ENCODE data around the gene CDHR3. TPM values are rescaled to one million over a fixed set of nuclear protein-coding genes. Genes with fewer than 3 reads are reported as not detected.

The CDHR3 gene
- total RNA-seq, 1 donor from 2014 or later = 5.7 TPM

- Histone ChIP-seq H3K9me3 (no peaks in the 10 kb centered on the region), H3K27me3 (no peaks in the 10 kb centered on the region), H3K27ac (no peak overlapping the region), H3K4me3 (no peak overlapping the region), H3K36me3 (no peaks in the 10 kb centered on the region), H3K4me1 (no peaks in the 10 kb centered on the region)
- intact Hi-C loops (cut with DNase I) = no loop called here
- TF ChIP-seq CTCF (IDR thresholded peaks at IDR 0.05) = no peak
- DNase-seq (ENCODE audit: low spot score in 2 of 2) = no peak
Observed at GRCh38 chr7:106010866-106011265, 47.8 kb downstream of the CDHR3 start.

- intact Hi-C loops (cut with DNase I) = no loop called here
- Histone ChIP-seq H3K4me1 (no peaks in the 10 kb centered on the region), H3K4me3 (no peak overlapping the region), H3K27ac (no peak overlapping the region), H3K36me3 (no peaks in the 10 kb centered on the region), H3K9me3 (no peaks in the 10 kb centered on the region), H3K27me3 (no peaks in the 10 kb centered on the region)
- no peak for DNase-seq (ENCODE audit: low spot score in 2 of 2)
- TF ChIP-seq CTCF (IDR thresholded peaks at IDR 0.05) = no peak
Observed at GRCh38 chr7:106012184-106012583, 49.1 kb downstream of the CDHR3 start.

GRCh38 chr7:106012935-106013439, 49.9 kb downstream of the CDHR3 start:
- Histone ChIP-seq H3K36me3 (no peaks in the 10 kb centered on the region), H3K27ac (no peak overlapping the region), H3K27me3 (no peaks in the 10 kb centered on the region), H3K9me3 (no peaks in the 10 kb centered on the region), H3K4me3 (no peak overlapping the region), H3K4me1 (no peaks in the 10 kb centered on the region)
- intact Hi-C loops (cut with DNase I) = no loop called here
- no peak for DNase-seq (ENCODE audit: low spot score in 2 of 2)
- TF ChIP-seq CTCF (IDR thresholded peaks at IDR 0.05) = no peak

- Histone ChIP-seq H3K27ac (no peak overlapping the region), H3K9me3 (no peaks in the 10 kb centered on the region), H3K4me1 (no peaks in the 10 kb centered on the region), H3K4me3 (no peak overlapping the region), H3K36me3 (no peaks in the 10 kb centered on the region), H3K27me3 (no peaks in the 10 kb centered on the region)
- intact Hi-C loops (cut with DNase I) = no loop called here
- no peak for TF ChIP-seq CTCF (IDR thresholded peaks at IDR 0.05)
- DNase-seq (ENCODE audit: low spot score in 2 of 2) = no peak
Observed at GRCh38 chr7:106015381-106016218, 52.5 kb downstream of the CDHR3 start.

DNA sequence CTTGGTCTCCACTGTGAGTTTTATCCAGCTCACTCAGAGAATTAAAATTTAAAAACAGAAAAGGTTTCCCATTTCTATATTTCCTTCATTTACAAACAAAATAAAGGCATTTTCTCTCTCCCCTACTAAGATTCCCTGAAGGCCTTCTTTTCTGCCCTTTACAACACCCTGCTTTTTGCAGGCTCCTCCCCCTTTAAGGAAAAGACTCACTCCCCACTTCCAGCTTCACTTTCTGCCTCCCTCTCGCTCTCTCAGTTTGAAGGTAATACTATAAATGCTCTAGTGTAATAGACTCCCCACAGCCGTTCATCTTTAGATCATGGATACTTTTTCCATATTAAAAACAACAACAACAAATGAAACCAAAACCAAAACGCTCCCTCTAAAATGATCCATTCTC, 53.3 kb downstream of the CDHR3 start:
- no peak for TF ChIP-seq CTCF (IDR thresholded peaks at IDR 0.05)
- no peaks in the 10 kb centered on the region for H3K36me3 ChIP-seq
- no peak overlapping the region for H3K27ac ChIP-seq
- no peak for DNase-seq (ENCODE audit: low spot score in 2 of 2)
- H3K4me3 ChIP-seq = no peak overlapping the region
- H3K4me1 ChIP-seq = no peaks in the 10 kb centered on the region
- no peaks in the 10 kb centered on the region for H3K27me3 ChIP-seq
- intact Hi-C loops (cut with DNase I) = no loop called here
- no peaks in the 10 kb centered on the region for H3K9me3 ChIP-seq
